GM12873 (cell line): ENCODE data around the gene SLC9A9.

Experiments used
- CTCF ChIP-seq: IDR thresholded peaks from 2 replicates; pipeline ENCODE4 v1.5.1; 2012; ENCODE audit warnings: low read depth, mild to moderate bottlenecking, moderate library complexity, low read length, control low read depth; ENCODE audit not compliant: insufficient read depth; ENCODE audit errors: missing control alignments

Gene SLC9A9

DNA sequence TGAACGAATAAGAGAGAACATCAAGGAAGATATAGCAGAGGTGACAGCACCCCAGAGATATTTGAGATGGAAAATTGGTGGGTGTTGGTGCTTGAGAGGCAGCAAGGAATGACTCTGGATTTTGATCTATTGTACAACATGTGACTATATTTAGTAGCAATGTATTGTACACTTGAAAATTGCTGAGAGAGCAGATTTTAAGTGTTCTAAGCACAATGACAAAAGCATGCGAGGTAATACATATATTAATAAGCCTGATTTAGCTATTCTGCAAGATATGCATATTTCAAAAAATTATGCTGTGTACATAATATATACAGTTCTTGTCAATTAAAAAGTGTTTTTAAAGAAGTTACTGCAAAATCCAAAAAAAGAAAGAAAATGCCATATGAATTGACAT is 194.3 kb downstream of the SLC9A9 start:
- no peak for TF ChIP-seq CTCF

DNA sequence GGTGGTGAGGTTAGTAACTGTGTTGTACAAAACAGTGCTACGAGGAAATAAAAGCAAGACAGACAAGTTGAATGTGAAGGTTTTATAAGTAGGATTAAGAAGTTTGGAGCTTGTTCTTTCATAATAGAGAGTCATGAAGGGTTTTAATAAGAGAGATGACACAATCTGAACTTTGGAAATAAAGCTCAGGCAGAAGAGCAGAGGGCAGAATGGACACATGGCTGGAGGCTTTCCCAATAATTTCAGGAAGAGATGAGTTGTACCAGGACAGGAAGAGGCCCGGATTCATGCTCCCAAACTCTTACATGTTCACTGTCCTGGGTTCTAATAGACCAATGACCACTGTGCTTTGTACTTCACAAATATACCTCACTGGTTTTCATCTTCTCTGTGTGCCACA is 194.8 kb downstream of the SLC9A9 start:
- no peak for TF ChIP-seq CTCF

- TF ChIP-seq CTCF, result no peak
Measured at GRCh38 chr3:143652118-143652517, 196.2 kb downstream of the SLC9A9 start.

DNA sequence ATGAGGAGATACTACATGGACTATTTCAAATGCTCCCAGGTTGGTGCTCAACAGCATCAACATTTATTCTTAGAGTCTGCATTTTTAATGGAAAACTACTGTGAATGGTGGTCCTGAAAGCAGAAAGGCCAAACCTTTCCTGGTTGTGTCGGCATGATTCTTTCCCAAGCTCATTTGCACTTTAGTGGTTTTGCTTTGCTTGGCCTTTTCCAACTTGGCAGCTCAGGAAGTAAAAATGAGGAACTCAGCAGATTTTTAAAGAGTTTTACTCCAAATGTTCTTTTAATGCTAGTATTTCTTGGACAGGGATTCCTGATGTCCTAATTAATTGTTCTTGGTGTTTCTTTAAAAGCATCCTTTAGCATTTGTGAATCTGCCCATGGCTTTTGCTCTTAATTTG is 197.4 kb downstream of the SLC9A9 start:
- TF ChIP-seq CTCF, result no peak

DNA sequence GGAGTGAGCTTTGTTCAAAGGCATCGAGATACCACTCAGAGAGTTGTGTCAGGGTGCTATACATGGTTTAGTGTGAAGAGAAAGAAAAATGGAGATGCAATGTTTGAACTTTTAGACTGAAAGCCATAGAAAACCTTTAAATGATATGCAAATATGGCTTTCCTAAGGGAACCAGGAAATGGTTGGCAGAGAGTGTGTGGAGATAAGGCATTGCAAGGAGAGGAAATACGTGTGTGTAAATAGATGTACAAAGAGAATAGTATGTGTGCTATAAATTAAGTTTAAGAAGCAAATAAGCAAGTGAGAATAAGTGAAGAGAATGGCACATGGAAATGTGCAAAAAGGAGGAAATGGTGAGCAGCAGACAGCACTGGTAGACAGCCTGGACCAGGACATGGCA is 198.1 kb downstream of the SLC9A9 start:
- TF ChIP-seq CTCF, result no peak

DNA sequence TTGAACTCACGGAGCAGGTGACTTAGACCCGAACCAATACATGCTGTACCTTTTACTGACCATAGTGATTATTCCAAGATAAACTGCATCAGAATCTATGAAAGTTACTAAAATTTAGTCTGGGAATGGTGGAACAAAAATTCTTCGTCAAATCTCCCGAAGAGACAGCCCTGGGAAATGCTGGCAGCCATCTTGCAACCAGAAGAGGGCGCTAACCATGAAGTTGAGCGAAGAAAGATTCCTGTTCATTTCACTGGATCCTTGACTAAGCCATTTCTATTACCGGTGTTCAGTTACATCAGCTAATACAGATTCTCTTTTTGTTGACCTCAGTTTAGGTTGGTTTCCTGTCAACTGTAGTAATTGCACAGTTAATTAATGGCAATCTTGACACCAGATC is 199.6 kb downstream of the SLC9A9 start:
- TF ChIP-seq CTCF, result peak; percentile 39

- TF ChIP-seq CTCF, result no peak
Measured at GRCh38 chr3:143648218-143648617, 200.1 kb downstream of the SLC9A9 start.

- peak; percentile 66 for TF ChIP-seq CTCF
Measured at GRCh38 chr3:143644370-143645089, 203.7 kb downstream of the SLC9A9 start.
